ENCODE results near the gene TAAR9.

Gene TAAR9

DNA sequence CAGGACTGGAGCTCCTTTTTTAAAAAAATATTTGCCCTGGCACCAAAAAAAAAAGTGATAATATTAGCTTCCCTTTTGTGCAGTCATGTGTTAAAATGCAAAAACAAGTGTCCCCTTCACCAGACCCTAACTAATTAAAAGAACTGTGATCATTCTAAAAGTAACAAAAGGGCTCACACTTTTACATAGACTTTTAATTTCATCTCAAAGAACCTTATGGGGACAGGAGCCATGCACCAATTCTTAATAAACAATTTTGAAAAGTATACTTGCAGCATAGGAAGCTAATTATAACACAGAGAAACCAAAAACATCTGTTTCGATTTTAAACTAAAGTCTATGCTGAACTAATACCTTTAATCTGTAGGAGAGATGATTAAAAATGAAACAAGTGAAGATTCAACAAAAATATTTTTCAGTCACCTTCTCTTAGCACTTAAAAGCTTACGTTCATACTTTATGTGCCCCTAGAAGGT lies 42.4 kb upstream of the TAAR9 start:
- DNase-seq (ENCODE audit: insufficient read length, low spot score) (no peak), FAIRE-seq (no peak)
- TF ChIP-seq CTCF (IDR thresholded peaks at IDR 0.05; ENCODE audit: insufficient read depth, missing control alignments): no peak

GRCh38 chr6:132496519-132497180 lies 41.4 kb upstream of the TAAR9 start:
- TF ChIP-seq CTCF (IDR thresholded peaks at IDR 0.05; ENCODE audit: insufficient read depth, missing control alignments): no peak
- no peak for FAIRE-seq

DNA sequence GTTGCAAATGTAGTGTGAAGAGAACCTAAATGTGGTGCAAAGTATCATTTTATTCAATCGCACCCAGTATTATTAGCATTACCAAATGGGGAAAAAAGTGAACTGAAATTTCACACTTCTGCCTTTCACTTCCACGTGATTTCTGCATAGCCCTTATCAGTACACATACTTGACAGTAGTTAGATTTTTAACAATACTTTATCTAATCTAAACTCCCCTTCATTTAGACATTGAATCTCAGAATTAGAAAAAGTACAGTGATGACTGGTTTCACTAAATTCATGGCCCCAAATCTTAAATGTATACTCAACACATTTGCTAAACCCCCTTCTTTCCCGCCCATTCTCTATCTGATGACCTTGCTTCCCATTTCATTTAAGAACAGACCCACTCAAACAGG lies 39.4 kb upstream of the TAAR9 start:
- no peak for TF ChIP-seq CTCF (IDR thresholded peaks at IDR 0.05; ENCODE audit: insufficient read depth, missing control alignments)
- no peak for FAIRE-seq
- no peak for DNase-seq (ENCODE audit: insufficient read length, low spot score)

More at GRCh38 chr6:132496519-132497180, 41.4 kb upstream of the TAAR9 start:
- DNase-seq (ENCODE audit: insufficient read length, low spot score): no peak

DNA sequence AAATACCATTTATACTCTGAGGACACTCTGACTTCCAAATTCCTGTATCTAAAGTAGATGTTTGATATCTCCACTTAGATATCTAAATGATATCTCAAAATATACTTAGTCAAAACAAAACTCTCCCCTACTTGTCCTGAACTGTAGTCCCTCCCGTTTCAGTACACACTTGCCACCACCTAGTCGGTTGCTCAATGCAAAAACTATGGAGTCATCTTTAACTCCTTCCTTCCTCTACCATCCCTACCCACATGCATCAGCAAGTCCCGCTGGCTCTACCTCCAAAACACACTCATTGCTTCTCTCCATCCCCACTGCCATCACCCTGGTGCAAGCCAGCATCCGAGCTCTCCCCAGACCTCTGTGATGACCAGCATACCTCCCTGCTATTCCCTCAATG lies 38.3 kb upstream of the TAAR9 start:
- no peak for TF ChIP-seq CTCF (IDR thresholded peaks at IDR 0.05; ENCODE audit: insufficient read depth, missing control alignments)
- no peak for DNase-seq (ENCODE audit: insufficient read length, low spot score)
- FAIRE-seq: no peak

DNA sequence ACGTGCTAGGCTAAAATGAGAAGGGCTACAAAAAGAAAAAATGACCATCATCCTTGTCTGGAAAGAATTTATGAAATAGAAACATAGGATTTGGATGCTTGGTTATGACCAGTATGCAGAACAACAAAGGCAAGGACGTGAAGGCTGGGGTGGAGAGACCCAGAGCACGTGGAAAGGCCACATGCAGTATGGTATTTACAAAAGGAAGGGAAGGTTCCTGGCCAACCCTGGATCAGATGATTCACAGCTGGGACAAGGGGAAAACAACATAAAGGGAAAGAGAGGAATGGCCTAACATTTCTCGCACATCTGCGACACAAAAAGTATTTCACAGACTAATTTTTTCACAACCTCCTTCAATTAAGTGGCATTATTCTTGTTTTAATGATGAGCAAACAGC lies 33.3 kb upstream of the TAAR9 start:
- FAIRE-seq: no peak
- DNase-seq (ENCODE audit: insufficient read length, low spot score): no peak
- no peak for TF ChIP-seq CTCF (IDR thresholded peaks at IDR 0.05; ENCODE audit: insufficient read depth, missing control alignments)

DNA sequence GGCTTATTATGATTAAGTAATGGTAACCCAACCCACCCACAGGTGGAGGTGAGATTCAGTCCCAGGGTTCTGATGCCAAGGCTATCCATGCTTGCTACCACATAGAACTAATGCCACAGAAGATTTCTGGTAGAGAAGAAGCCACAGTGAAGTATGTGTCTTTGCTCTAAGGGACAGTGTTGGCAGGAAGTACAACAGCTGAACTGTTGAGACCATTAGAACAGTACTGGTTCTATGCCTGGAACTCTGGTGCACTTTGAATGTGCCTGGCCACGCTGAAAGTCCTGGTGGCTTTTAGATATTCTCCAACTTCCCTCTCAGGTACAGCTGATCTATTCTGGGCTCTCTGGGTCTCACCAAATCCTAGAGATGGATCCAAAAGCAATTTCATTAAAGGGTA lies 32.9 kb upstream of the TAAR9 start:
- DNase-seq (ENCODE audit: insufficient read length, low spot score) (no peak), FAIRE-seq (no peak)
- TF ChIP-seq CTCF (IDR thresholded peaks at IDR 0.05; ENCODE audit: insufficient read depth, missing control alignments): no peak

DNA sequence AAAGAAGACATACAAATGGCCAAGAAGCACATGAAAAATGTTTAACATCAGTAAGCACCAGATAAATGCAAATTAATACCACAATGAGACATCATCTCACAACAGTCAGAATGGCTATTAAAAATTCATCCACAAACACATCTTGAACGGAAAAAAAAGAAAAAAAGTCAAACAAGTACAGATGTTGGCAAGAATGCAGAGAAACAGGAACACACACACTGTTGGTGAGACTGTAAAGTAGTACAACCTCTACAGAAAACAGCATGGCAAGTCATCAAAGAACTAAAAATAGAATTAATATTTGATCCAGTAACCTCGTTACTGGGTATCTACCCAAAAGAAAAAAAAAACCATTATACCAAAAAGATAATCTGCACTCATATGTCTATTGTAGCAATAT lies 31.6 kb upstream of the TAAR9 start:
- TF ChIP-seq CTCF (IDR thresholded peaks at IDR 0.05; ENCODE audit: insufficient read depth, missing control alignments): no peak
- DNase-seq (ENCODE audit: insufficient read length, low spot score): no peak
- no peak for FAIRE-seq
